ENCODE data around the gene PPIP5K1. TPM values are rescaled to one million over a fixed set of nuclear protein-coding genes. Genes with fewer than 3 reads are reported as not detected.
A peak's percentile ranks its signal among the peaks of the same experiment; 100 is the strongest.

PPIP5K1 gene
- total RNA-seq, 1 donor from 2014 or later = 11.3 TPM

DNA sequence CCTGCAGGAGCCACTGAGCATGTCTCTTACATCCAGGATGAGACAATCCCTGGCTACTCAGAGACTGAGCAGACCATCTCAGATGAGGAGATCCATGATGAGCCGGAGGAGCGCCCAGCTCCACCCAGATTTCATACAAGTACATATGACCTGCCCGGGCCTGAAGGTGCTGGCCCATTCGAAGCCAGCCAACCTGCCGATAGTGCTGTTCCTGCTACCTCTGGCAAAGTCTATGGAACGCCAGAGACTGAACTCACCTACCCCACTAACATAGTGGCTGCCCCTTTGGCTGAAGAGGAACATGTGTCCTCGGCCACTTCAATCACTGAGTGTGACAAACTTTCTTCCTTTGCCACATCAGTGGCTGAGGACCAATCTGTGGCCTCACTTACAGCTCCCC is 66.4 kb downstream of the PPIP5K1 start:
- no peak for DNase-seq
- no peak for ATAC-seq
- intact Hi-C loops (cut with micrococcal nuclease) = no loop called here

DNA sequence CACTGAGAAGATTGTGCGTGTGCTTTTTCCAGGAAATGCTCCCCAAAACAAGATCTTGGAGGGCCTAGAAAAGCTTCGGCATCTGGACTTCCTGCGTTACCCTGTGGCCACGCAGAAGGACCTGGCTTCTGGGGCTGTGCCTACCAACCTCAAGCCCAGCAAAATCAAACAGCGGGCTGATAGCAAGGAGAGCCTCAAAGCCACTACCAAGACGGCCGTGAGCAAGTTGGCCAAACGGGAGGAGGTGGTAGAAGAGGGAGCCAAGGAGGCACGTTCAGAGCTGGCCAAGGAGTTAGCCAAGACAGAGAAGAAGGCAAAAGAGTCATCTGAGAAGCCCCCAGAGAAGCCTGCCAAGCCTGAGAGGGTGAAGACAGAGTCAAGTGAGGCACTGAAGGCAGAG is 67.8 kb downstream of the PPIP5K1 start:
- ATAC-seq (no peak), DNase-seq (no peak)
- intact Hi-C loops (cut with micrococcal nuclease) = no loop called here

DNA sequence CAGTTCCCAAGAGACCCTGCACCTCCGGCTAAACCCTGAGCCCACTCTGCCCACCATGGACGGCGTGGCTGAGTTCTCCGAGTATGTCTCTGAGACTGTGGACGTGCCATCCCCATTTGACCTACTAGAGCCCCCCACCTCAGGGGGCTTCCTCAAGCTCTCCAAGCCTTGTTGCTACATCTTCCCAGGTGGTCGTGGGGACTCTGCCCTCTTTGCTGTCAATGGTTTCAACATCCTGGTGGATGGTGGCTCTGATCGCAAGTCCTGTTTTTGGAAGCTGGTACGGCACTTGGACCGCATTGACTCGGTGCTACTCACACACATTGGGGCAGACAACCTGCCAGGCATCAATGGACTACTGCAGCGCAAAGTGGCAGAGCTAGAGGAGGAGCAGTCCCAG is 68.6 kb downstream of the PPIP5K1 start:
- intact Hi-C loops (cut with micrococcal nuclease) = no loop called here
- ATAC-seq (no peak), DNase-seq (no peak)

DNA sequence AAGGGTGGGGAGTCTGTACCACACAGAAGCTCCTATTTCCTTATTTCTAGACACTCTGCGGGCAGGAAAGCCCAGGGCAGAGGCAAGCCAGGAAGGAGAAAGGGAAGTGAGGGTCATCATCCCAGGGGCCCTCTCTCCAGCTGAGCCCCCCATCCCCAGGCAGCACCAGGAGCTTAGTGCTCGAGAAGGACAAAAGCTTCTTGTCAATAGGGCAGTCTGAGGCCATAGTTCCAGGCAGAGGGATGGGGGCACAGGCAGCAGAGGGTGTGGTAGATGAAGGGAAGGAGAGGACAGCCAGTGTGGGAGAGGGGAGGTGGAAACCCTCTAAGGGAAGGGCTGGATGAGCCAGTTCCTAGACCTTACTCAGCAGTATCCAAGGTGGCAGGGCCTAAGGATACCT is 69.9 kb downstream of the PPIP5K1 start:
- intact Hi-C loops (cut with micrococcal nuclease) = no loop called here
- ATAC-seq = no peak
- DNase-seq = no peak

DNA sequence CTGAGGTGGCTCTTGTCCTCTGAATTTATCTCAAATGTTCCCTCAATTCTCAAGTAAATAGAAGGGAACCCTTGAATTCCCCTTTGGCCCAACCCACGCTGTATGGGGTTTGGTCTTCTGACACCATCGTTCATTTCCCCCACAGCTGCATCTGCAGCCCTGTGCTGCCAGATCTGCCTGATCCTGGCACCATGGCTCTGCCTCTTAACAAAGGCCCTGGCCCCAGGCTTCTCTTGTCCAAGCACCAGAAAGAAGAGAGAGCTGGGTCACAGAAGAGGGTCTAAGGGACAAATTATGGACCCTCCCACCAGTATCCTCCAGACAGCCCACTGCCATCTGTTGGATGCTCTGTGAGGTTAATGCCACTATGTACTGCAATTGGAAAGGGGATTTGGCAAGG is 70.8 kb downstream of the PPIP5K1 start:
- no peak for ATAC-seq
- intact Hi-C loops (cut with micrococcal nuclease) = no loop called here

DNA sequence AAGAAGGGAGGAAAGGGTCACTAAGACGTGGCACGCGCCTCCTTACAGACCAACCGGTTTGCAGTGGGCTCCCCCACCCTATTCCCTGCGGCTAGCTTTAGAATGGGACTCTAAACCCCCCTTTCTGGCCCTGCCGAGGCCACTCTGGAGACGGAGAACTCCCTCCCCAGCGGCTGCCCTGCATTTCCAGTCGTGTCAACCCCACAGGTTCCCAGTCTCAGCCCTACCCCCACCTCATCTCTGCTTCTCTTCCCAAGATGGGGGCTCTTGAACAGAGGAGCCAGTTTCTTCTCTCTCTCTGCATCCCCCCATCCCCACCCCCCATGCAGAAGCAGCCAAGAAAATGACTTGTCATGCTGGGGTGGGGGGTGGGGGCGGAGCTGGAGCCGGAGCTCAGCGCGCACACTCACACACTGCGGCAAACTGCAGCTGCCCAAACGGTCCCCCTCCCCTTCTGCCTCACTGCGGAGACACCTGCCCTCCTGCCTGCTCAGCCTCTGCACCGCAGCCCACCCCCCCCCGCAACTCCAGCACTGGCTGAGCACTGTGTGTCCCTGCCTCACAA is 71.7 kb downstream of the PPIP5K1 start:
- ATAC-seq (peak; percentile 46), DNase-seq (no peak)
- intact Hi-C loops (cut with micrococcal nuclease) = no loop called here

More for the DNA sequence above, 70.8 kb downstream of the PPIP5K1 start:
- DNase-seq = no peak

DNA sequence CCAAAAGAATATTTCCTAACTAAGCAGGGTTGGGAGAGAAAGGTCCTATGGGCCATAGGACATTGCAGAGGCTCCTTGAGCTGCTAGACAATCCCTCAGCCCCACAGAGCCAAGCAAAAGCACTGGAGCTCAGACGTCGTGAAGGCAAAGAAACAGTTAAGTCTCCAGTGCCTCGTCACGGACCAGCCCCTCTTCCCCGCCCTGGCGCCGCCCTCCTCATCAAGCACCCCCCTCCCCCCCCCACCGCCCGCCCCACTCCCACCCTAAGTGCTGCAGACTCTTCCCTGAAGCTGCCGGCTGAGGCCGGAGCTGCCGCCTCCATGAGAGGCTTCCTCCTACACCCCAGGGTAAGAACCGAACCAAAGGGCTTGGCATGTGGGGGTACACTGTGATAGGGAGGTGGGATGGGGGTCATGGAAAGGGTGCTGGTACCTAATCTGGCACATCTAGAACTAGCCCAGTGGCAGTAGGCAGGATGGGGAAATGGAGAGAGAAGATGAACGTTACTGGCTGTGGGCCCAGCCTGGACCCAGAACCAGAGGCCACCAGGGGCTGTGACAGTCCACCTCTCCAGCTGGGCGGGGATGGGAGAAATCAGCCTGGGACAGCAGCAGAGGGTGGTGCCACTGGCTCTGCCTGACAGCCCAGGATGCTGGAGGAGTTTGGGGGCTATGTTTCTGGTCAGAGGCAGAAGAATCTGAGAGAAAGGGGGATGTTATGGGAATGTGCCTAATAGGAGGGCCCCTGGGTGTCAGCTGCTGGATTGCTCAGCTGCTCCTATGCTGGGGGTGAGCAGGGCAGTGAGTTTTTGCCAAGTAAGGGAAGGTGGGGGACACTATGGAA is 72.4 kb downstream of the PPIP5K1 start, which contains the start of gene MAP1A:
Gene MAP1A (plus strand): TSS at position 255 of the 843 bp plus-strand sequence. CDS start 3,866 bp downstream, outside the sequence.
- peak; percentile 71 for DNase-seq
- intact Hi-C loops (cut with micrococcal nuclease) = no loop called here
- ATAC-seq = peak; percentile 66

DNA sequence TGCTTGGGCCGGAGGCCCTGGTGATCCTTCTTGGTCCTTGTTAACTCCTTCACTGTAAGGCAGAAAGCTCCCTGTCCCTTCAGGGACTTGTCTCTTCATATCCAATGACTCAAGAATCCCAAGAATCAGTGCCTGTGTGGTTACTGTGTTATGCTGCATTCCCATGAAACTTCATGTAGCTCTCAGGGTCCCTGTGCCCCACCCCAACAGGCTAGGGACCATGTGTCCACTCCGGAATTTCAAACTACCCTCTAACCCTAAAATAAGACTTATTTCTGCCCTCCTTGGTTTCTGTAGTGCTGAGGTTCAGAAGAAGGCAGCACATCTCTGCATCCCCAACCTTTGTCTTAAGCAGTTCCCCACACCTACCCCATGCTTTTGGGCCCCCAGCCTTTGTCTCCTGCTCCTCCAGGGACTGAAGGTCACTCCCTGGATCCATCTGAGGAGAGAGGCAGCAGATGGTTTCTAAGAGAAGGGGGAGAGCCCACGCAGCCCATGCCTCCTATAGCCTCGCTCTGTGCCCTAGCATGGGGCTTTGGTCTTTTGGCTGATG is 73.1 kb downstream of the PPIP5K1 start:
- DNase-seq = no peak
- intact Hi-C loops (cut with micrococcal nuclease) = no loop called here
- ATAC-seq = no peak

DNA sequence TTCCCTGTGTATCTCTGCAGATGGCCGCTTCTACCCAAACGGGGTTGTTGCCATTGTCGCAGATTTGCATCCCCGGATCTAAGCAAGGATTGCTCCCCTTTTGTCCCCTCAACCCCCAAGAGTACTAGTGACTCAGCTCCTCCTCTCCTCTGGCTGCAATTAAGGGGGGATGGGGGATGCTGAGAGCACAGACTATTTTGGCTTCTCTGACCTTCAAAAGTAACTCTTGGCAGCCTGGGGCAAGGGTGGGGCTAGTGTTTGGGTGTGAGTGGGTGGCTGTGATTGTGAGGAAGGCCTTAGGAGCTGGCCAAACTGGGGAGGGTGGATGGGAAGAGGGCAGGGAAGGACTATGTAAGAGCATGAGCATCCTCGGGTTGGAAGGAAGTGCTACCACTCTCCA is 73.8 kb downstream of the PPIP5K1 start:
- ATAC-seq (peak; percentile 71), DNase-seq (peak; percentile 60)
- intact Hi-C loops (cut with micrococcal nuclease) = no loop called here

DNA sequence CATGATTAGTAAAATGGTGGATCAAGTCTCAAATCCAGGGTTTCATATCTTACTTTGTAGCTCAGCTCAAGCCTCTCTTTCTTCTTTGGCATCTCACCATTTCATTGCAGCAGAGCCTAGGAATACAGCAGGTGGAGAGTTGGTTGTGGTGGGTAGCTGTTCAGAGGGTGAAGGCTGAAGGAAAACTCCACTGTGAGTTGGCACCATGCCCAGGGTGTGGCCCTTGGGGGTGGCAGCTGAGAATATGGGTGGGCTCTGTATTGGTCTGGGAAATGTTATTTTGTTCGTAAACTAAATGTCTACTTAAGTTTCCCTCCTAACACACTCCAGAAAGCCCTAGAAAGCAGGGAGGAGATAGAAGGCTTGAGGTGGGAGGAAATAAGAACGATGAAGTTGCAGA is 74.3 kb downstream of the PPIP5K1 start:
- DNase-seq = no peak
- no peak for ATAC-seq
- intact Hi-C loops (cut with micrococcal nuclease) = no loop called here

DNA sequence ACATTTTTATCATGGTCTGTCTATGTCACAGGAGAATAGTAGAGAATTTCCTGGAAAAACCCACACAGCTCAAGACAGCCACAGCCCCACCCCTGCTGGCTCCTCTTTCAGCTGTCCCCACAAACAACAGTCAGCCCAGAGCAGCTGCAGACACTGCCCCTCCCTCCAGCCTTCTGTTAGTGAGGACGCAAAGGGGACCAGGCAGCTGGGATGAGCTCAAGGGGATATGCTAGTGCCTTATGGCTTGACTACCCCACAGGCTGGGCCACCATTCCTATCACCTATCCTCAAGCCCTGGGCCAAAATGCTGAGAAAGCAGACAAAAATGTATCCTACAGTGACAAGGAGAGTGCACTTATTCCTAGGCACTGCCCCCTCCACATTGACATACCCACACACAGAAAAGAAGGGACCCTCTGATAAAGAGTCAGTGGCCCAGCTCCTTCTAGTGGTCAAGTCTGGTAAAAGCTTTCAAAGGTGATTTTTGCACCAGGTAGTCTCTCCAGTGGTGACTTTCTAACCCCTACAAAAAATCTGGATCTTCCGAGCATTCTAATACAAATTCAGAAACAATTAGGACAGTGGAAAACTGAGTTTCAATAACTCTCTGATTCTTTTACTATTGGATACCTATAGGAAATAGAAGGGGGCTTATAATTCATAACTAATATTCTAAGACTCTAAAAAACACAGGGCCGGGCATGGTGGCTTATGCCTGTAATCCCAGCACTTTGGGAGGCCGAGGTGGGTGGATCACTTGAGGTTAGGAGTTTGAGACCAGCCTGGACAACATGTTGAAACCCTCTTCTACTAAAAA is 75.6 kb downstream of the PPIP5K1 start:
- intact Hi-C loops (cut with micrococcal nuclease) = loop anchor here (5.0 kb wide), 1 partner anchor 72 kb away; no protein-coding TSS in a partner anchor
- DNase-seq = peak; percentile 80
- ATAC-seq = peak; percentile 6

DNA sequence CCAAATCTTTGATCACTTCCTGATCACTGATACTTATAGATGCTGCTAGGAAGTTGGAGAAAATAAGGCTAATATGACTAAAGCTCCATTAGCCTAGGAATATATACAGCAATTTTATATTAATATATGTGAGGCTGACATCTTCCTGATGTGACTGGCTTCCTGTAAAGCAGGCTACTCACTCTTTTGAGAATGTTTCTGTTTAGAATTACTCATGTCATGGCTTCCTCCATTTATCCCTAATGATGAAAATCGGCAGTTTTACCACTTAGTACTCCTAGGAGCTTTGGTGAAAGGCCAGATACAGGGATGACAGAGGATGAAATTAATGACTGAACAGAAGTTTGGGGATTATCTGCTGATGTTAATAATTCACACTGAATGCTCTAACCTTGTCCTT is 76.5 kb downstream of the PPIP5K1 start:
- intact Hi-C loops (cut with micrococcal nuclease) = loop anchor here (5.0 kb wide), 1 partner anchor 71 kb away; no protein-coding TSS in a partner anchor
- ATAC-seq (no peak), DNase-seq (no peak)

DNA sequence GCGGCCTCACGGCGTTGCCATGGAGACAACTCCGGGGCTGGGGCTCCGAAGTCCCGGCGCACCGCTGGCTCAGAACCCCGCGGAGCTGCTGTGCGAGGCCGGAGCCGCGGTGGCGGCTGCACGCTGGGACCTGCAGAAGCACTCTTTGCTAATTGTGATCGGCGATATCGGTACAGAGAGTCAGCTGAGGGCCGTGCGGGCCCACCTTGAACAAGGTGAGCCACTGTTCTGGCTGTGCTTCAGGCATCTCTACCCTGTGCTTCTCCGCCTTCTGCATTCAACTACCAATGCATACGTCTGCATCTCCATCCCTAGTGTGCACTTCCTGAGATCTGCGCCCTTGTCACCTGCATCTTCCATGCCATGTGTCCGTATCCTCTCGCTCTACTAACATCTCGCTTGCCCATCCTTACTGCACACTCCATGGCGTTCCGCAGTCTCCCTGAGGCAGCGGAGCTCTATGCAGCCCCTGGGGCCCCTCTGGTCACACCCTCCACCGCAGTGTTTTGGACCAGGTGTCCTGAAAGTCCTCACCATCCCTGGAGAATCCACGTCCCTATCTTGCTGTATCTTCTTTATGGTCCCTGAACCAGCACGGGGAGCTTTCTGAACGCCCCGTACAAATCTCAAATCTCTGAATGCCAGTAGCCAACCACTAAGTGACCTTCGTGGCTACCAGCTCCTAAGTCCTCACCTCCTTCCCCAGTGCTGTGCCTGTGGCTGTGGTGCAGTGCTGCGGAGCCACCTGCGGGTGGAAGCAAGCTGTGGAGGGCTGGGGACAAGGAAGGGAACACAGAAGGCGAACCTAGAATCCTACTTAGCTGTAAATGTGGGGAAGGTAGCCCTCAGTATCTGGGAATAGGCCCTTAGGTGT is 78.8 kb downstream of the PPIP5K1 start:
- intact Hi-C loops (cut with micrococcal nuclease) = loop anchor here (5.0 kb wide), 1 partner anchor 69 kb away; no protein-coding TSS in a partner anchor
- ATAC-seq (no peak), DNase-seq (no peak)

DNA sequence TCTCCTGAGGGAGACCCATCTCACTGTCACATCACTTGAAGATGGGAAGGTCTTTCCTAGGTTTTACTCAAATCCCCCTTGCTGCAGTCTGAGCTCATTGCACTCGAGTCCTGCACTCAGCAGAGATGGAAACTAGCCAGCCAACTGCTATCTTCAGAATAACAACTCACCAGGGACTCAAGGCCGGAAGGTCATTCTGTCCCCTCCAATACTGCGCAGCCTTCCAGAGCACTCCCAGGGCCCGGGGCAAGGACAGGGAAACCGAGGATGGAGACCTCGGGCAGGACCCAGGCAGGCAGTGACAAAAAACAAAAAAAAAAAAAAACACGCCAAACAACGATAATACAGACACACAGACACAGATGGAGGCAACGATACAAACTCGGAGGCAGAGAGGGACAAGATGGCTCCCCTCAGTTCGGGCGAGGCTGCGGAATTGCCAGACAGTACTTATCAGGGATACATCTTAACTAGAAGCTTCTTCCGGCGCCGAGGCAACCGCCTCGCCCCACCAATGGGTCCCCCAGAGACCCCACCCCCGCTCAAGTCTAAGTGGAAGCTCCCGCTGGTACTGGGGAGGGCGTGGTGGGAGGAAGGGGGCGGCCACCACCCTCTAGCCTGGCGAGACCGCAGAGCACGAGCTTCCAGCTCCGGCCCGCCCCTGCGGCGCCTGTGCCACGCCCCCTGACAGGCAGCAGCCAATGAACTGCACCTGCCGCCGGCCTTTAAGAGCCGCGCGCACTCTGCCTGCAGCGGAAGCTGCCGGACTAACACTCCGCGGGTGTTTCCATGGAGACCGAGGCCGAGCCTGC is 79.6 kb downstream of the PPIP5K1 start:
- peak; percentile 96 for ATAC-seq
- intact Hi-C loops (cut with micrococcal nuclease) = loop anchor here (5.0 kb wide), 1 partner anchor 68 kb away; no protein-coding TSS in a partner anchor

DNA sequence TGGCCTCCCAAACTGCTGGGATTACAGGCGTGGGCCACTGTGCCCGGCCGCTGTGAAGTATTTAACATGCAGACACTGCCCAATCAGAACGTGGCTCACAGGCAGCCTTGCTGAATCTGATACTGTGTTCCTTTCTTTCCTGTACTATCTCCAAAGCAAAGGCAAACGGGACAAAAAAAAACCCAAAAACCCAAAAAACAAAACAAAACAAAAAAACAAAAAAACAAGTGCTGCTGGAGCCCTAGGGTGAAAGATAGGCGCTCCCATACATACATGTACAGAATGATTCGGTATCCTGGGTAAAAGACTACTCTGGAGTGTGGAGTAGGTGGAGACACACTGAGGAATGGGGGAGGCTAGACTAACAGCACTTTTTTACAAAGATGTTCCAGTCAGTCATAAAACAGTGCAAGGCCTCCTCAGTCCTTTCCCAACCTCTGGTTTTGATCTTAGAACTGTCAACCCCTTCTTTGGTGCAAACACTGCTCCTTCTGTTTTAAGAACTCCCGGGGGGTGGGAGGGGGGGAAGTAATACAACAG is 80.3 kb downstream of the PPIP5K1 start:
- intact Hi-C loops (cut with micrococcal nuclease) = loop anchor here (5.0 kb wide), 1 partner anchor 67 kb away; no protein-coding TSS in a partner anchor
- peak; percentile 52 for DNase-seq
- ATAC-seq = peak; percentile 1

More for the DNA sequence above, 79.6 kb downstream of the PPIP5K1 start:
- peak; percentile 100 for DNase-seq

DNA sequence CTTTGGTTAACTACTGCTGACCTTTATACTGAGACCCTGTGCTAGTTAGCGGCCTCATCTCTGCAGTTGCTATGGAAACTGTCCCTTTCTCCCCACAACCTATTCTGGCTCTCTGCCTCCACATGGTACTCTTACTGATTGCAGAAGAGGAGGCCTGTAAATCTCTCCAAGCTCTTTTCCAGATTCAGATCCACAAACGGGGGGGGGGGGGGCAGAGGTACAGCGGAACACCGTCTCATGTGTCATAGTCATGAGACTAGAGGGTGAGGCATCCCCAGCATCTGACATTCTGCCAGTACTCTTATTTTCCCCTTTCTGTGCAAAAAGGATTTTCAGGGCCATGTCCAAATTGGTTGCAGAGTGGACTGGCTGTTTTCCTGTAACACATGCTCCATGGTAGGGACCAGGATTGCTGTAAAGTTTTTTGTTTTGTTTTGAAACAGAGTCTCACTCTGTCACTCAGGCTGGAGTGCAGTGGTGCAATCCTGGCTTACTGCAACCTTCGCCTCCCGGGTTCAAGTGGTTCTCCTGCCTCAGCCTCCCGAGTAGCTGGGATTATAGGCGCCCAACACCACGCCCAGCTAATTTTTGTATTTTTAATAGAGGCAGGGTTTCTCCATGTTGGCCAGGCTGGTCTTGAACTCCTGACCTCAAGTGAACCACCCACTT is 80.9 kb downstream of the PPIP5K1 start:
- DNase-seq = no peak
- no peak for ATAC-seq
- intact Hi-C loops (cut with micrococcal nuclease) = no loop called here

DNA sequence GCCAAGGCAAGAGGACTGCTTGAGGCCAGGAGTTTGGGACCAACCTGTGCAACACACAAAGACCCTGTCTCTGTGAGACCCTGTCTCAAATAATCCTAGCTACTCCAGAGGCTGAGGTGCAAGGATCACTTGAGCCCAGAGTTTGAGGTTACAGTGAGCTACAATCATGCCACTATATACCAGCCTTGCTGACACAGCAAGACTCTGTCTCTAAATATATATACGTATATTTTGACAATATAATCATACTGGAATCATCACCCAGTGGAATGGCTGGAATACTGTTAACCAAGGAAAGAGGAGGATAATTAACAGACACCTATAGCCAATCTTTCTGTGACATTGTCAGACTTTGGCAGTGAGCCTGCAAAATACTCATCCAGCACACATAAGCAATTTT is 81.6 kb downstream of the PPIP5K1 start:
- no peak for ATAC-seq
- intact Hi-C loops (cut with micrococcal nuclease) = no loop called here

More for the DNA sequence above, 81.6 kb downstream of the PPIP5K1 start:
- no peak for DNase-seq
